Measurements from ENCODE around the gene FITM1.

GRCh38 chr14:24145690-24146452 is 15.4 kb downstream of the FITM1 start:
- no peak for TF ChIP-seq CTCF (IDR thresholded peaks at IDR 0.05)
- no peak for TF ChIP-seq POLR2A (IDR thresholded peaks at IDR 0.05)
